Stimulated activated CD8-positive, alpha-beta memory T cell treated with anti-CD3 and anti-CD28 coated beads, Interleukin-15, amount 100 ng/mL, for 48 hours (primary cell): Measurements from ENCODE around the gene PRSS37.
"Not testable (repeated sequence)": the region's sequence is repeated elsewhere in the genome, so short reads cannot be mapped to it uniquely, and the experiment has no call there.

Experiments
- DNase-seq, 2 donors: peaks; one replicate each; pipeline ENCODE4 v3.0.0-alpha.2; 2020; ENCODE audit warnings: low read depth in 2 of 2

PRSS37 gene

GRCh38 chr7:141841385-141841784 lies at the start of gene PRSS37:
Gene PRSS37 (minus strand): TSS chr7:141841485. CDS start chr7:141841049, 436 bp downstream.
- no peak for DNase-seq

DNA sequence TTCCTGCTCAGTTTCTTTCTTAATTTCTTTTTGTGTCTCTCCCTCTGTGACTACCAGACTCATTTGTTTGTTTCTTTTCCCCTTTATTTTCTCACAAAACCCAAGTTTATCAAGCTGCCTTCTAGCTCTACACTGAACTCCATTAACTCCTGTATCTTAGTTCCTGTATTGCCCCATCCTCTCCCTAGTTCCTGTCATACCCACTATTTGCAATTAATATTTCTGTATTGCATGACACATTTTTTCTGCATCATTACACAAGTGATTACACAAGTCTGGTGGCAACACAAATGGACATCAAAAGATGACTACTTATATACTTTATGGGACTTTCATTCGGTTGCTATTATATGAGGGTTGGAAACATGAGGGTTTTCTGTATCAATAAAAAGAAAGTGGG lies 48.0 kb upstream of the PRSS37 start:
- no peak for DNase-seq

- no peak for DNase-seq
Measured at GRCh38 chr7:141884539-141885225, 43.4 kb upstream of the PRSS37 start.

- DNase-seq, result no peak
Measured at GRCh38 chr7:141880960-141881359, 39.7 kb upstream of the PRSS37 start.

DNA sequence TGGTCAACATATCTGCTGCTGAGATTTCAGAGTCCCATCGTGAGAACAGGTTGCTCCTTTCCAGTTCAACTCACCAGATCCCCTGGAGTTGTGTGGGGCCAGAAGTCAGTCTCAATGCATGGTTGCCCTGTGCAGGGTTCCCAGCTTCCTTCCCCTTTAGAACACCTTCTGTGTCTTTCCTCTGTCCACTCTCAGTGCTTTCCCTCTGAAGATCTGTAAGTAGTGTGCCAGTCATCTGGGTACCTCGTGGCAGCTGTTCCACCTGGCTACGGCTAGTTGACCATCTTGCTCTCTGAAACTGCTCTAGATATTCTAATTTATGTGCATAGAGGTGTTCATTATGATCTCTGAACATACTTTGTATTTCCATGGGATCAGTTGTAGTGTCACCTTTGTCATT lies 36.1 kb upstream of the PRSS37 start:
- DNase-seq, result no peak

DNA sequence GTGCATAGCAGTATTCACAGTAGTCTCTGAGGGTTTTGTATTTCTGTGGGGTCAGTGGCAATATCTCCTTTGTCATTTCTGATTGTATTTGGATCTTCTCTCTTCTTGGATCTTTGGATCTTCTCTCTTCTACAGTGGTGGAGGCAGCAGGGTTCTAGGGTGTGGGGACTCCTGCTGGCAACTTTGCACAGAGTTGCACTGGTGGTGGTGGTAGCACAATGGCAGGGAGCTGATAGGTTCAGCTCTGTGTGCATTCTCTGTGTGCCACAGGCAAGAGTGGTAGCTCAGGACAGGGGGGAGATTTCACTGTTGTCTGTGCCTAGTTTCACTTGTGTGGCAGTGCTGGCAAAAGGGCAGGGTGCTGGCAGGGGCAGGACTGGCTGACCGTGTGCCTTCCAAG lies 35.1 kb upstream of the PRSS37 start:
- no peak for DNase-seq

GRCh38 chr7:141875453-141875852 lies 34.2 kb upstream of the PRSS37 start:
- no peak for DNase-seq

- DNase-seq, result no peak
Measured at GRCh38 chr7:141874787-141875186, 33.5 kb upstream of the PRSS37 start.

DNA sequence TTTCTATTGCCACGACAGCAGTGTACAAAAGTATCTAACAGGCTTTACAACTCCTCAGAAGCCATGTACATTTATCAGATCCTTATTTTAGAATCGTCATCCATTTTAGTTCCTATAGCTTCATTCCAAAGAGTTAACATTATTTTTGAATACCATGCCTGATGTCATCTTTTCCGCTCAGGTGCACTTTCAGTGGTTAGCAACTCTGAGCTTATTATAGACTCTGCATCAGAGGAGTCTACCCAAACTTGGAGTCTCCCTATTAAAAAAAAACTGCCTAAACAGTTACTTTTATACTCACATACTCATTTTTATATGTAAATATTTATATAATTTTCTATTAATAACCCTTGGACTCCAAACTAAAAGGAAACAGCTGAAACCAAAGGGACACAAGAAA lies 31.6 kb upstream of the PRSS37 start:
- DNase-seq, result no peak

GRCh38 chr7:141866974-141867373 lies 25.7 kb upstream of the PRSS37 start:
- no peak for DNase-seq

- no peak for DNase-seq
Measured at GRCh38 chr7:141864765-141865447, 23.6 kb upstream of the PRSS37 start.

GRCh38 chr7:141860207-141860606 lies 18.9 kb upstream of the PRSS37 start:
- DNase-seq, result no peak

GRCh38 chr7:141847996-141848395 lies 6.7 kb upstream of the PRSS37 start:
- DNase-seq, result no peak

DNA sequence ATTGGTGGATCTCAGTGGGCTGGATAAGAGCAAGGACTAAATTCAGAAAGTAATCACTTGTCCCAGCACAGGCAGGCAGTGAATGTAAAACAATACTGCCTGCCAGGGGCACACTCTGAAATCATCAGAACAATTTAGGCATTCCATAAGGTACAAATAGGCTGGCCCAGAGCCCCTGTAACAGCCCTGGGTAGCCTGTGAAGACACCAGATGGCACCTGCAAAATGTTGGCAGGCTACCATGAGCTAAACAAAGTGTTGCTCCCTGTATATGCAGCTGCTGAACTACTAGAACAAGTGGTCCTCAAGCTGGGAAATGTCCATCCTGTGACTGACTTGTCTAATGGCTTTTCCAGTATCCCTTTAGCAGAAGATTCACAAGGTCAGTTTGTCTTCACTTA lies 3.0 kb upstream of the PRSS37 start:
- no peak for DNase-seq

DNA sequence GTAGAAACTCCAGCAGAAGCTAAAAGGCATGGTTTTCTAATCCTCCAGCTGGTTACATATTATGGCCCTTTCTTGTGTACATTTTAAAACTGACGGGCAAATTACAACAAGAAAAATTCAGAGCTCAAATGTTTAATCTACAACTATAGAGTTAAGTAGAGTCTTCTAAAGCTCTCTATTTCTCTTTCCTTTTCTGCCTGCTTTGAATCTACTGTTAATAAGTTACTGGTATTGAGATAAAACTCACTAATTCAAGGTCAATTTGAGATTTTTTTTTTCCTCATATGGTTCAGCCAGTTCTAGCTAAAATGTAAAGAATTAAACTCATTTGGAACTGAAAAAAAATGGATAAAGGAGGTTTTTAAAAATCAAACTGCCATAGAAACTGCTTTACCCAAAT lies 1.6 kb upstream of the PRSS37 start:
- no peak for DNase-seq

GRCh38 chr7:141840708-141841107 lies 577 bp downstream of the PRSS37 start:
- no peak for DNase-seq

DNA sequence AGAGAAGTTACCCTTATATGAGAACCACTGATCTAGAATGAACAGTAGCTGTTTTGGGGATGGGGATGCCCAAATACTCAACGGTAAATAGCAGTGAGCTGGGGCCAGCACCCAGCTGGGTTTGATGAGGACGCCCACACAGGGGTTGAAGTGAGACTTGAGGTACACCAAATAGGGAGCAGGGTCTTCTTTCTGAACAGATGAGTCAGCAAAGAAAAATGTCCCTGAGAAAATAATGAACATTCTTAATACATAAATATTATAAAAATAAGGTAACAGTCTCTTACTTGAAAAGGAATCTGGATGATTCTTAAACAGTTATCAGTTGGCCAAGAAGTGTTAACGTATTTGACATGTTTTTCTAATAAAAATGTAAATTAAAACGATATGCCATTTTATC lies 2.0 kb downstream of the PRSS37 start:
- DNase-seq, result no peak

DNA sequence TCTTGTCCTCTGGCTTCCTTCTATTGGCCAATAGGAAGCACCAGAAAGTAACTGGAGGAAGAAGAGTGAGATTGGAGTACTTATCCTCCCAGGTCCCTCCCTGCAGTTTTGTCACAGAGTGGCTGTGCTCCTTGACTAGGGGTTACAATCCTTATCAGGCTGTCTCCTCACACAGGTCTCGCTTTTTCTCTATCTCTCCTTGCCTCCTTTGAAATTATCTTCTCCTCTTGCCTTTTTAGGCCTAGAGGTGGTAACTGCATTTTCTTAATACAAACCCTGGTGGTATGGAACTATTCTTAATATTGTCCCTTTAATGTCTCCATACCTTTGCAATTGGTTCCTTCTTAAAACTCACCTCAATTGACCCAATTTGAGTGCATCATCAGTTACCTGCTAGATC lies 2.7 kb downstream of the PRSS37 start:
- DNase-seq, result no peak

- DNase-seq, result no peak
Measured at GRCh38 chr7:141837683-141838082, 3.6 kb downstream of the PRSS37 start.

- DNase-seq, result not testable (repeated sequence)
Measured at GRCh38 chr7:141822432-141822831, 18.9 kb downstream of the PRSS37 start.

DNA sequence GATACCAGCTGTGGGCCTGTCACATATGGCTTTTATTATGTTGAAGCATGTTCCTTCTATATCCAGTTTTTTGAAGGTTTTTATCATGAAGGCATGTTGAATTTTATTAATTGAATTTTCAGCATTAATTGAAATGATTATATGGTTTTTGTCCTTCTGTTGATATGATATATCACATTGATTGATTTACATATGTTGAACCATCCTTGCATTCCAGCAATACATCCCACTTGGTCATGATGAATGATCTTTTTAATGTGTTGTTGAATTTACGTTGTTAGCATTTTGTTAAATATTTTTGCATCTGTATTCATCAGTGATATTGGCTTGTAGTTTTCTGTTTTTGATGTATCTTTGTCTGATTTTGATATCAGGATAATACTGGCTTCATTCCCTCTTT lies 21.2 kb downstream of the PRSS37 start:
- no peak for DNase-seq

GRCh38 chr7:141792526-141792925 lies 48.8 kb downstream of the PRSS37 start:
- no peak for DNase-seq

- DNase-seq, result no peak
Measured at GRCh38 chr7:141789917-141790316, 51.4 kb downstream of the PRSS37 start, which contains the start of gene TAS2R5. Gene TAS2R5 (plus strand): TSS chr7:141790217. CDS start chr7:141790362, 145 bp downstream.

DNA sequence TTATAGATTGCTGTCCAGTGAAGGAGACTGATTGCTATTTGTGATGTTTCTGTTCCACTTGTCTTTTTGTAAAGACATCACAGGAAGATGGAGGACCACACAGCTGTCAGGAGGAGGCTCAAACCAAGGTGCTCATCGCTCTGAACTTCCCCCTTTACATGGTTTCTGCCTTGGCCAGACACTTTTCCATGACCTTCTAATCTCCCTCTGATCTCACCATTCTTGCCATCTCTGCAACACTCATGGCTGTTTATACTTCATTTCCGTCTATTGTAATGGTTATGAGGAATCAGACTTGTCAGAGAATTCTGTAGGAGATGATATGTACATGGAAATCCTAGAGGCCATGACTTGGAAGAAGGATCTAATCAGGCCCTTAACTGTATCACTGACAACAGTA lies 53.0 kb downstream of the PRSS37 start:
- no peak for DNase-seq
